HG02943 (cell line): ENCODE measurements around the gene DGKQ.
"Not testable (repeated sequence)": the region's sequence is repeated elsewhere in the genome, so short reads cannot be mapped to it uniquely, and the experiment has no call there.

Source experiments
- ATAC-seq: cut with Tn5 transposase; IDR thresholded peaks from one replicate; pipeline ENCODE4 v1.9.1; 2021; ENCODE audit warnings: mild to moderate bottlenecking, low read depth, moderate library complexity; ENCODE audit not compliant: unreplicated experiment

Gene DGKQ

DNA sequence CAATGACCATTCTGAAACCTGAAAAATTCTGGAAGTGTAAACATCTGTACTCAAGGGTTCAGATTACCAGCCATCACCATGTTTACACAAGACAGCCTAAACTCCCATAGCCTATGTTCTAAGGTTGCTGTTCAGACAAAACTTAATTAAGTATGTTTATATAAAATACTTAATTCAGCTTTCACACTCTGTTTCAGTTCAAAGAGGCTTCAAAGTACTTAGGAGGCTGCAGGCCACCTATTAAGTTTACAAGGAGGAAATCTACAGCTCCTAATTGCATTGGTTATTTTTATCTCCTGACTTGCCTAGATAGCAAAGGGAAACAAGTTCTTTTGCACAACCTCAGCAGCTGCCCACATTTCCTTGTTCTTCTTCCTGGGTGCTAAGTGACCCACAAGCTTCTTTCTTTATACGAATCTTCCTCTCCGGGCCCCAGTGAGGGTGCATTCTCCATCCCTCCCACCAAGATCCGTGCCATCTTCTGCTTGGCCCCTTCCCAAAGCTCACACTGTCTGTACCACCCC lies 43.3 kb downstream of the DGKQ start:
- no peak for ATAC-seq

DNA sequence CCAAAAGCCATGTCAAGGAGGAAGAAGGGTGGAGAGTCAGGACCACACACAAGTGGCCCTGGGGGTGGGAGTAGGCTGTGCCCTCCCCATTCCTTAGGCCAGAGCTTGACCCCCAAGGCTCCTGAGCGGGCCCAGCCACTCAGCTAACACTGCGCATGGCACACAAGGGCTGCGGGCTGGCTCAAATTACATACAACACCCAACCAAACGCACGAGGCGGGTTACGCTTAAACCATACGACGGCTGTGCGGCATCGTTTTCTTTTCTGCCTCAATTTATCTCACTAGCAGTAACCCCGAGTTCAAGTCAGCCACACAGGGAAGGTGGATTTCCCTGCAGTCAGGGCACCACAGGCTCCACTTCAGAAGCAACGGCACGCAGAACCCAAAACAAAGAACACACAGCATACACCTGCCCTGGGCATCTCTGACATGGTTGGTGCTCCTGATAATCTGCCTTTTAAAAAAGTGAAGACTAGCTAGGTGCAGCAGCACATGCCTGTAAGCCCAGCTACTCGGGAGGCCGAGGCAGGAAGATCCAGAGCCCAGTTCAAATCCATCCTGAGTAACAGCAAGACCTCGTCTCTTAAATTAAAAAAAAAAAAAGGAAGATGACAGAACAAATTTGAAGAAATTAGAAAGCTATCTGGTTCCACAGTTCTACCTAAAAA lies 44.1 kb downstream of the DGKQ start:
- no peak for ATAC-seq

DNA sequence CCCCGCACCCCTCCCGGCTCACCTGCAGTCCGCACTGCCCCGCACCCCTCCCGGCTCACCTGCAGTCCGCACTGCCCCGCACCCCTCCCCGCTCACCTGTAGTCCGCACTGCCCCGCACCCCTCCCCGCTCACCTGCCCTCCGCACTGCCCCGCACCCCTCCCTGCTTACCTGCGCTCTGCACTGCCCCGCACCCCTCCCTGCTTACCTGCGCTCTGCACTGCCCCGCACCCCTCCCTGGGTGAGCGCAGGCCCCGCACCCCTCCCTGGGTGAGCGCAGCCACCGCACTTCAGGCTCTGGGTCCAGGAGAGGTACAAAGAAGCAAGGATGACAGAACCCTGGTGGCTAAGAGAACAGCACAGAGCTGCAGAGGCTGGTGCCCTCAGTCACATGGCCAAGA lies 45.8 kb downstream of the DGKQ start:
- ATAC-seq = not testable (repeated sequence)

DNA sequence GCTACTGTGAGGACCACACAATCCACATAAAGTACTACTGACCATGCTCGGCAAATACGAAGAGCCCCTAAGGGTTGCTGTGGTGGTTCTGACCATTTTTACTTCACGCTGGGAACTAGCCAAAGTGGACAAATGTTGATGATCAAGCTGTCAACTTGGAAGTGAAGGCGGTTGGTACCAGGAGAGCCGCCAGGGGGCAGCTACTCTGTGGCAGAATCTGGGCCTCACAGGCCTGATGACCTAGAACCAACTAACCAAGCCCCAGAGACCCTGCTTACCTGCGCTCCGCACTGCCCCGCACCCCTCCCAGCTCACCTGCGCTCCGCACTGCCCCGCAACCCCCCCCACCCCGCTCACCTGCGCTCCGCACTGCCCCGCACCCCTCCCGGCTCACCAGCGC lies 46.8 kb downstream of the DGKQ start:
- no peak for ATAC-seq

DNA sequence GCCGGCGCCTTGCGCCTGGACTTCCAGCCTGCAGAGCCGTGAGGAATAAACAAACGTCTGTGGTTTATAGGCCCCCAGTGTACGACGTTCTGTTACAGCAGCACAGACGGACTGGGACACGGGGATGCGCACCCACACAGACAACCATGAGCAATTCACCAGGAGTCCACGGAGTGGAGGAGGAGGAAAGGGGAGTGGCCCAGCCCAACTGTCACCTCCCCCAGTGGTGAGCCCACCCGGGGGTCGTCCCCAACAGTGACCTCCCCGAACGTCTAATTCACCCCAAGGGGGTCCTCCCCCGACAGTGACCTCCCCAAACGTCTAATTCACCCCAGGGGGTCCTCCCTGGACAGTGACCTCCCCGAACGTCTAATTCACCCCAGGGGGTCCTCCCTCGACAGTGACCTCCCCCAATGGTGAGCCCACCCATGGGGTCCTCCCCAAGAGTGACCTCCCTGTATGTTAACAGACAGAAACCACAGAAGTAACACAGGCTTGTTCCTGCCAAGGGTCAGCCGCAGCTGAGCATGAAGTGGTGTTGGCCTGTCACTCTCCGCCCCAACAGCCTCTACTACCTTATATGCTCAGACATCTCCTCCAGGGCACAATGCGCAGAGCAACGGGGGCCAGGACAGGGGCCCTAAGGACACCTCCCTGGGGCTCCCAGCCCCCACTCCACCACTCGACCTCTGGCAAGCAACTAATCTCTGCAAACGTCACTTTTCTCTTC lies 47.4 kb downstream of the DGKQ start:
- no peak for ATAC-seq

DNA sequence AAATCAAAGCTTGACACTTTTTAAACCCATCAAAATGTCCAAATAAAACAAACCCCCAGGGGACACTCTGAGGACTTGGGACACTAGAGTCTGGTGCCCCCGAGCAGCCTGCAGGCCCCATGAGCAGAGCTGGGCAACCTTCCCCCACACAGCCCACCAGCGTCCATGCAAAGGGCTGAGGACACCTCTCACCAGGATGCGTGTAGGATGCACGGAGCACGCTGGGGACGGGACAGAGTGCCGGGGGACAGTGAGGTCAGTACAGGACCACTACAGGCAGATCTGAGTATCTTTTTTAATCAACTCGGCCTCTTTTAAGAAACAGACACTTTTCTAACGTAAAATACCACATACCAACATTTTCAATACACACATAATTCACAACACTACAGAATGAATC lies 48.2 kb downstream of the DGKQ start:
- ATAC-seq = no peak

DNA sequence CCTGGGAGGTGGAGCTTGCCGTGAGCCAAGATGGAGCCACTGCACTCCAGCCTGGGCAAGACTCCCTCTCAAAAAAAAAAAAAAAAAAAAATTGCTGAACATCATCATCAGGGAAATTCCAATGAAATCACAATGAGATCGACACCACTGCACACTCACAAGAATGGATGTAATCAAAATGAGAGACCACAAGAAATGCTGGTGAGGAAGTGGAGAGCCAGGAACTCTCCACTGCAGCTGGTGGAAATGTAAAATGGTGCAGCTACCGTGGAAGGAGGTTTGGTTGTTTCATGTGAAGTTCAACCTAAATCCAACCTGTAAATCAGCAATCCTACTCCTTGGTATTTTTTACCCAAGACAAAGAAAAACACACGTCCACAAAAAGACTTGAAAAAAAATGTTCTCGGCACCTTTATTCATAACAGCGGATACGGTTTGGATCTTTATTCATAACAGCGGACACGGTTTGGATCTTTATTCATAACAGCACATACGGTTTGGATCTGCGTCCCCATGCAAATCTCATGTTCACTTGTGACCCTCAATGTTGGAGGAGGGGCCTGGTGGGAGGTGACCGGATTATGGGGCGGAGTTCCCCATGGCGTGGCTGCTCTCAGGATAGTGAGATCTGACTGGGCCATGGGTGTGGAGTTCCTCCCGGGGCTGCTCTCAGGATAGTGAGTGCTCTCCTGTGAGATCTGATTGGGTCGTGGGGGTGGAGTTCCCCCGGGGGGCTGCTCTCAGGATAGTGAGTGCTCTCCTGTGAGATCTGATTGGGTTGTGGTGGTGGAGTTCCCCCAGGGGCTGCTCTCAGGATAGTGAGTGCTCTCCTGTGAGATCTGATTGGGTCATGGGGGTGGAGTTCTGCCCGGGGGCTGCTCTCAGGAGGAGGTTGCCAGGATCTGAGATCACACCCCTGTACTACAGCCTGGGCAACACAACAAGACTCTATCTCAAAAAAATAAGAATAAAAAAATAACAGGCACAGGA lies 49.0 kb downstream of the DGKQ start:
- no peak for ATAC-seq

DNA sequence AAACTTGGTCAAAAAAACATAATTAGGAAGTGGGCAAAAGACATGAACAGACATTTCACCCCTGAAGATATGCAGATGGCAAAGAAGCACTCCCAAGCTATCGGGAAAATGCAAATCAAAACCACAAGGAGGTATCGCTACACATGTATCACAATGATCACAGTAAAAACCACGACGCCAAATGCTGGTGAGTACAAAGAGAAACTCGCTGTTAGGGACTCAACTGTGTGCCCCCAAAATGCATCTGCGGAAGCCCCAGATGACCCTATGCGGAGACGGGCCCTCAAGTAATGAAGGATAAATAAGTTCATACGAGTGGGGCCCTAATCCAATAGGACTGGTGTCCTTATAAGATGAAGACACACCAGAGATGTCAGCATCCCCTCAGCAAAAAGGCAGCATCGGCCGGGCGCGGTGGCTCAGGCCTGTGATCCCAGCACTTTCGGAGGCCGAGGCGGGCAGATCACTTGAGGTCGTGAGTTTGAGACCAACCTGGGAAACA lies 51.5 kb downstream of the DGKQ start:
- ATAC-seq = no peak

DNA sequence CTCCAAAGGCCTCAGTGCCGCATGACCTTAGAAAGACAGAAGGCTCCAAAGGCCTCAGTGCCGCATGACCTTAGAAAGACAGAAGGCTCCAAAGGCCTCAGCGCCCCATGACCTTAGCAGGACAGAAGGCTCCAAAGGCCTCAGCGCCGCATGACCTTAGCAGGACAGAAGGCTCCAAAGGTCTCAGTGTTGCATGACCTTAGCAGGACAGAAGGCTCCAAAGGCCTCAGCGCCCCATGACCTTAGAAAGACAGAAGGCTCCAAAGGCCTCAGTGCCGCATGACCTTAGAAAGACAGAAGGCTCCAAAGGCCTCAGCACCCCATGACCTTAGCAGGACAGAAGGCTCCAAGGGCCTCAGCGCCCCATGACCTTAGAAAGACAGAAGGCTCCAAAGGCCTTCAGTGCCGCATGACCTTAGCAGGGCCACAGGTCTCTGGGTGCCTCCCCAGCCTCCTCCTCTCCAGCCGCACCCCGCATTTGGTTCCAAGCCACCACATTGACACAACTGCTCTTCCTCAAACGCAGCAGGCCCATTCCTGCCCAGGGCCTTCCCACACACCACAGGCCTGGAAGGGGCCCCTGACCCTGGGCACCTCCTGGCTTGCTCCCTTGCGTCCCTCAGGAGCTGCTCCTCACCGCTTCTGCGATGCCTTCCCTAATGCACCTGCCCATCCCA lies 54.2 kb downstream of the DGKQ start:
- ATAC-seq = not testable (repeated sequence)

DNA sequence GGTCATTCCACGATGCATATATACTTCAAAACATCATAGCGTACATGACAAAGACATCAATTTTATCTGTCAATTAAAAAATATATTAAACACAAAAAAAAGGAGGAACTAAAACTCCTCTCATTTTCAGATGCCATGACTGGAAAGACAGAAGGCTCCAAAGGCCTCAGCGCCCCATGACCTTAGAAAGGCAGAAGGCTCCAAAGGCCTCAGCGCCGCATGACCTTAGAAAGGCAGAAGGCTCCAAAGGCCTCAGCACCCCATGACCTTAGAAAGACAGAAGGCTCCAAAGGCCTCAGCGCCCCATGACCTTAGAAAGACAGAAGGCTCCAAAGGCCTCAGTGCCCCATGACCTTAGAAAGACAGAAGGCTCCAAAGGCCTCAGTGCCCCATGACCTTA lies 54.8 kb downstream of the DGKQ start:
- ATAC-seq = not testable (repeated sequence)

DNA sequence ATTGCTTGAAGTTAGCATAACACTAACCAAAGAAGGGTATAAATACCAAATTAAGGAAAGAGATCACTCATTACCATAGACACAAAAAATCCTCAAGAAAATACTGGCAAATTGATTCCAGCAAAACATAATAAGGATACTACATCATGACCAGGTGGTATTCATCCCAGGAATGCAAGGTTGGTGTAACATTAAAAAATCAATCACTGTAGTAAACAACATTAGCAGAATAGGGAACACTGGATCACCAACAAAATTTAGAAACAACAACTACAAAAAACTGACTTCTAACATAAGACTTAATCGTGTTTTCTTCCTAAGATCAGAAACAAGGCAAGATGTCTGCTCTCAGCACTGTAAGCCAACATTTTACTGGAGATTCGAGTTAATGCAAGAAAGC lies 55.4 kb downstream of the DGKQ start:
- no peak for ATAC-seq

DNA sequence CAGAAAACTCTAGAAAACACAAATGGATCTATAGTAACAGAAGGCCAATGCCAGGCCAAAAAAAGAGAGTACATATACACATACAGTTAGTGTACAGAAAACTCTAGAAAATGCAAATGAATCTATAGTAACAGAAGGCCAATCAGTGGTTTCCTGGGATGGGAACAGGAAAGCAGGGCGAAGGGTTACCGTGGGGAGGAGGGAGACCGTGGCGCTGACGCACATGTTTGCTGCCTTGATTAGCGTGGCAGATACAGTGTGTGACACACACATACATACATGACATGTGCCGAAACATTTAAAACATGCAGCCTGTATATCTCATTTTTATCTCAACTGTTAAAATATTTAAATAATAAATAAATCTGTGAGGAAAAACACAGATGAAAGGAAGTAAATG lies 55.9 kb downstream of the DGKQ start:
- no peak for ATAC-seq

DNA sequence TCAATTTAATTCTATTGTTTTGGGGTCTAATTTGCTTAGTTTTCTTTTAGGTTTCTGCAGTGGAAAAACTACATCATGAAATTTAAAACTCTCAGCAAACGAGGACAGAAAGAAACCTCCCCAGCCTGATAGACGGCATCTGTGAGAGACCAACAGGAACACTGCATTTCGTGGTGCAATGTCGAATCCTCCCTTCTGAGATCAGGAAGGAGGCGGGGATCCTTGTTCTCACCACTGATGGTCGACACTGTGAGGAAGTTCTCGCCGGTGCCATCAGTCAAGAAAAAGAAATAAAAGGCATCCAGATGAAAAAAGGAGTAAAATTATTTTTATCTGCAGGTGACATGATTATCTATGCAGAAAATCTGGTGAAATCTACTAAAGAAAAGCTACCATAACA lies 57.8 kb downstream of the DGKQ start:
- ATAC-seq = no peak

DNA sequence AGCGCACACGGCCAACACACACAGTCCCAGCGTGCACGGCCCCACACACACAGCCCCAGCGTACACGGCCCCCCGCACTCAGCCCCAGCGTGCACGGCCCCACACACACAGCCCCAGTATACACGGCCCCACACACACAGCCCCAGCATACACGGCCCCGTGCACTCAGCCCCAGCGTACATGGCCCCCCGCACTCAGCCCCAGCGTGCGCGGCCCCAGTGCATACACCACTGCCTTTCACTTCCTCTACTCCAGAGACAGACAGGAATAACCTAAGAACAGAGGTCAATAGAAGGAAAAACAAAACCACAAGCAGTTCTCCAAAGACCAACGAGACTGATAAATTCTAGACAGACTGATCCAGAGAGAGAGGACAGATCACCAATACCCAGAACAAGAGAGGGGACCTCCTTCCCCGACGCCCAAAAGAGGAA lies 58.3 kb downstream of the DGKQ start:
- ATAC-seq = no peak

DNA sequence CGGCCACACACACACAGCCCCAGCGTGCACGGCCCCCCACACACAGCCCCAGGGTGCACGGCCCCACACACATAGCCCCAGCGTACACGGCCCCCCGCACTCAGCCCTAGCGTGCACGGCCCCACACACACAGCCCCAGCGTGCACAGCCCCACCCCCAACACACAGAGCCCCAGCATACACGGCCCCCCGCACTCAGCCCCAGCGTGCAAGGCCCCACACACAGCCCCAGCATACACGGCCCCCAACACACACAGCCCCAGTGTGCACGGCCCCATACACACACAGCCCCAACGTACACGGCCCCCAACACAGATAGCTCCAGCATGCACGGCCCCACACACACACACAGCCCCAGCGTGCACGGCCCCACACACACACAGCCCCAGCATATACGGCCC lies 58.8 kb downstream of the DGKQ start:
- no peak for ATAC-seq

DNA sequence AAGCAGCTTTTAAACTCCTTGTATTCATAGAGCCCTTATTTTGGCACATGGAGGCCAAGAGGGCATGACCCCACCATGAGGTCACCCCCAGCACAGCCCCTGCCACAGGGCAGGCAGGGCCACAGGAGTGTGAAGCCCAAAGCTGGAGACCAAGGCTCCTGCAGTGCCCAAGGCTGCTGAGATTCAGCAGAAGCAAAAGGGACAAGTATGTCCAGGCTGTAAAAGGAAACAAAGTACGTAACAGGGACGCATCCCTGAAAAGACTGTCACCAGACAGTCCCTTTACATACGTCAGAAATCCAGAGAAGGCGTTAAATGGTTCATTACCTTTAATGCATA lies 60.1 kb downstream of the DGKQ start:
- ATAC-seq = no peak

DNA sequence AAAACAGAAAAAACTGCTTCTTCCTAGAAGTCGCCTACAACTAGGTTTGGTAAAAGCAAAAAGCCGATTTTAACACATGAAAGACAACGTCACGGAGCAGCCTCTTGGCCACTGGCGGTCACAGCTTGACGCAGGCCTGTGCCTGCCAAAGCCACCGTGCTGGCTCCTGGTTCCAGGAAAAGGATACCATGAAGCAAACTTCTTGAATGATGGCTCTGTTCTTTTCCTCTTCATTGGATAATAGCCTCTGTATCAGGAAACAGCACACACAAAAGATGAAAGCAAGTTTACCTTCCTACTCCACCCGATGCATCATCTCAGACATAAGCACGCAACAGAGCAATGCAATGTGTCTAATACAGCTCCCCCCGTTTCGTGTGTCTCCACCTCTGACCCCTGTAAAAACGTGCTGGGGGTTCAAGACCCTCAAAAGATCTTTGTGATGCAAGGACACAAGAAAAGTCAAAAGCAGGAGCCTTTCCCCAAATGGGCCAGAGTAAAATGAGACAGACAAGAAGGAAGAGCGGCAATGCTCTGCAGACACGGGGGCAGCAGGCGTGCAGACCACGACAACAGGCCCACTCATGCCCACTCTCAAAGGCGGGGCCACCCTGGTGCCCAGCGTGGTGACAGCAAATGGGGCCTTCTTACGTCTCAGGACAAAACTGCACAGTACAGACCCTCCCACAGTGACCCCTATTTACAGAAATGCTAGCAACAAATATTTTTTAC lies 60.7 kb downstream of the DGKQ start:
- no peak for ATAC-seq

DNA sequence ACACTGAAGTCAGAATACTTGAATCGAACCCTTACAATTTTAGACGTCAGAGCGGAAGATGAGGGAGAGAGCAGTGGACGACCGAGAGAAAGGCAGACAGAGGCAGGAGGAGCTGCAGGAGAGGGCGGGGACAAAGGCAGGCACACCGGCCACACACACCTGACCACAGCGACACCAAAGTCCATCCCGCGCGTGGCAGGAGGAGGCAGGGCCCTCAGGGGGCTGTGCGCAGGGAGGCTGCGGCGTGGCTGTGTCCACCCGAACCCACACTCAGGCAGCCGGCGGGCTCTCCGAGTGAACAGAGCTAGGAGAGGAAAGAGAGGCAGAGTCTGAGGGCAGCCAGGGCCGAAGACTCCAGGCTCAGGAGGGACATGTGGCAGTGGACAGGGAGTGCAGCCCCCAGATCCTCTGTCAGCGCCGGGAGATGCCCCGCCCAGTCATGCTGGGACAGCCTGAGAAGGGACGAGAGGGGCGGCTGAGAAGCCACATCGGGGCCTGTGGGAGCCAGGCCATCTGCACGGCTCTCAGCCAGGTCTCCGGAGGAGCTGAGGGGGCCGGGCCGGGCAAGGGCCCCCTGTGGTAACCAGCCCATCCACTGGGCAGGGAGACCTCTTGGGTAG lies 61.4 kb downstream of the DGKQ start:
- ATAC-seq = no peak

DNA sequence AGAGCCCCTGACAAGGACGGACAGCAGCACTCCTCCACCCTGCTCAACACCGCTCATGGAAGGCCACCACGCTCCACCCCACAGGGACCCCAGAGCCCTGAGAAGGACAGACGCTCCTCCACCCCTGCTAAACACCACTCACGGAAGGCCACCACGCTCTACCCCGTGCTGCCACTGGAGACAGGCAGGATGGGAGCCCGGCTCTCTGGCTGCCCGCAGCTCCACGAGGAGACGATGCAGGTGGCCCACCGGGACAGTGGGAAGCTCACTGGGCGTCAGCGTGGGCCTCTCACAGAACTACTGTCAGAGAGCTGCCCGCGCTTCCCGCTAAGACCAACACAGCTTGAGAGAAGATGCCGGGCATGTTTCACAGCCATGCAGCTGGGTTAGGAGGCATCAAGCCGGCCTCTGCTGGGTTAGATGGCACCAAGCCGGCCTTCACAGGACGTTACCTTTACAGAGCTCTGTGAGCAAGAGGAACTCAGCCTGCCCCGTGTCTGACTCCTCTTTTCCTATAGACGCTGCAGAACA lies 62.1 kb downstream of the DGKQ start:
- no peak for ATAC-seq
